ENCODE results near the gene RAD51B. TPM values are rescaled to one million over a fixed set of nuclear protein-coding genes. Genes with fewer than 3 reads are reported as not detected.

RAD51B gene
- total RNA-seq, 2 donors from 2014 or later = 31.1 to 67.3 TPM

DNA sequence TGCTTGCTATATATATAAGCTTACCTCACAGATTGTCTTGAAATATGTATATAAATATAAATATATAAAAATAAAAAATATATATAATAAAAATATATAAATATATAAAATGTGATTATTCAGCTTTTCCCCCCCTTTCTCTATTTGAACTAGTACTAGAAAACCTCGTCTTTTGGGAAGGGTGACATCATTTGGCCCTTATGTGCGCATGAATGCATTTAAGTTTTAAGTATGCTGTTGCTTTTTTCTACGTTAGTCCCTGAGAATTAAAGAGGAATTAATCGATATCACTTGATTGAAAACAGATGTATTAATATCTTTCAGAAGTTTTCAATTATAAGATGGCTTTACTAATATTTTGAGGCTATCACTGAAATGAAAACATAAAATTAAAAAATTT is 69.9 kb downstream of the RAD51B start:
- H3K9me3 Mint-ChIP-seq = no peaks in the 10 kb centered on the region
- DNase-seq (ENCODE audit: low spot score) (no peak), ATAC-seq (no peak)
- H3K36me3 Mint-ChIP-seq = no peaks in the 10 kb centered on the region
- no peaks in the 10 kb centered on the region for H3K27me3 Mint-ChIP-seq
- peaks cover 0 to 3% of the 10 kb centered on the region in 2 donors for H3K4me1 Mint-ChIP-seq (ENCODE audit: low read depth in 2 of 2)
- no peak overlapping the region for H3K27ac Mint-ChIP-seq
- no peak overlapping the region for H3K4me3 Mint-ChIP-seq

DNA sequence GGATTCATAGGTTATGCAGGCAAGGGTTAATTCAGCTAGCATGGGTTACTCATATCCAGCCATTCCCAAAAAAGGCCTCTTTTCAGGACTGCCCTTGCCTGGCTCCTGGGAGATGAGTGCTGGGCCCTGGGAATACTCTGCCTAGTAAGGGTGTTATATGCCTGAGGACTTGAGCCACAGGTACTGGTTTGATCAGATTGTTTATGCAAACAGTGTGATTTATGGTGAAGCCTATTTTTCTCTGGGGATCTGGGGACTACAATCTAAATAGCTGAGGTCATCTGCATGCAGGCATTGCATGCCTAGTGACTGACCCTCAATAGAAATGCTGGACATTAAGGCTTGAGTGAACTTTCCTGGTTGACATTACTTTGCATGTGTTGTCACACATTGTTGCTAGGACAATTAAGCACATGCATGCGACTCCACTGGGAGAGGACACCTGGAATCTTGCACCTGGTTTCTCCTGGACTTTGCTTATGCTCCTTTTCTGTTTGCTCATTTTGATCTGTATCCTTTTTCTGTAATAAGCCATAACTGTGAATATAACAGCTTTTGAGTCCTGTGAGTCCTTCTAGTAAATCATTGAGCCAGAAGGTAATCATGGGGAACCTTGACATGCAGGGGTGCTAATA is 73.0 kb downstream of the RAD51B start:
- ATAC-seq (no peak), DNase-seq (ENCODE audit: low spot score) (no peak)
- no peaks in the 10 kb centered on the region for H3K27me3 Mint-ChIP-seq
- H3K36me3 Mint-ChIP-seq = no peaks in the 10 kb centered on the region
- H3K4me1 Mint-ChIP-seq (ENCODE audit: low read depth in 2 of 2) = peaks cover 5% of the 10 kb centered on the region in 2 donors
- no peak overlapping the region for H3K27ac Mint-ChIP-seq
- H3K9me3 Mint-ChIP-seq = no peaks in the 10 kb centered on the region
- no peak overlapping the region for H3K4me3 Mint-ChIP-seq

DNA sequence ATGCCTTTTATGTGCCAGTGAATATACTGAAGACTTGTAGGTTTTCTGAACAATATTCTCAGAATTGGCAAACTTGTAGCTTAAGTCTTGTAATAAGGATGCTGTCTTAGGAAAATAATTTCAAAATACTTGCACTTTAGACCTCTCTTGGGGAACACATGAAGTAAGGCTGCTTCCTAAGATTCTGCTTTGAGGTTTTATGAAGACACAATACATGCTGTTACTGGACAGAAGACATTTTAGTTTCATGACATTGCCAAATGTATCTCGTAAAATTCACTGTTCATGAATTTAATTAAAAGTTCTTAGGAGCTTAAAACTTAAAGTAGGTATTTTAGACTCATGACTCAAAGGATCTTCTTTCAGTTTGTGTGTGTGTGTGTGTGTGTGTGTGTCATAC is 80.7 kb downstream of the RAD51B start:
- Mint-ChIP-seq H3K4me1 (ENCODE audit: low read depth in 2 of 2) (peaks cover 5% of the 10 kb centered on the region in 2 donors), H3K9me3 (no peaks in the 10 kb centered on the region), H3K27ac (no peak overlapping the region), H3K36me3 (no peaks in the 10 kb centered on the region), H3K4me3 (no peak overlapping the region), H3K27me3 (no peaks in the 10 kb centered on the region)
- no peak for DNase-seq (ENCODE audit: low spot score)
- no peak for ATAC-seq

DNA sequence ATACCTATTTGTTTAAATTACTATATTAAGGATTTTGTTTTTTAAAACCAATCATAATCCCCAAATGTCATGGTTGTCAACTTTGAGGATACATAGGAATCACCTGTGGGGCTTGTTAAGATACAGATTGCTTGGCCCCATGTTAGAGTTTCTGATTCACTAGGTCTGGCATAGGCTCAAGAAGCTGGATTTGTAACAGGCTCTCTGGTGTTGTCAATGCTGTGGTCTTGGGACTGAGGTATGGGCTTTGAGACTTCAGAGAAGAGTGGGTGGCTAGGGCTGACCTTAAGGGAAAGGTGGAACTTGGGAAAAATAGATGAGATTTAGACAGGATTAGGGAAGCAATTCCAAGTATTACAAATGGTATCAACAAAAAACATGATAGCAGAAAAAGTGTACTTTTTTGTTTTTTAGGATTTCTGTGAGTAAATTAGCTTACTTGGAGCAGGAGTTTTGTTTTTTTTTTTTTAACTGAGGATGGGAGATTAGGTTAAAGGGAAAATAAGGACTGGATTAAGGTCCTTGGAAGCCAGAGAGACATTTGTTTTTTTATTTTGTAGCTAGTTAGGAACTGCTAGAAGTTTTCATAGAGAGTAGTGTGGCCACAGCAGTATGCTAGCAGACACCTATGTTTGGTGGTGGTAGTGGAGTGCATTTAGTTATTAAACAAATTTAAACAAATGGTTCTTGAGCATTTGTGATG is 88.6 kb downstream of the RAD51B start:
- ATAC-seq (no peak), DNase-seq (ENCODE audit: low spot score) (no peak)
- H3K4me1 Mint-ChIP-seq (ENCODE audit: low read depth in 2 of 2) = no peaks in the 10 kb centered on the region
- H3K27ac Mint-ChIP-seq = no peak overlapping the region
- H3K27me3 Mint-ChIP-seq = no peaks in the 10 kb centered on the region
- H3K4me3 Mint-ChIP-seq = no peak overlapping the region
- peaks cover 5% of the 10 kb centered on the region for H3K36me3 Mint-ChIP-seq
- no peaks in the 10 kb centered on the region for H3K9me3 Mint-ChIP-seq

DNA sequence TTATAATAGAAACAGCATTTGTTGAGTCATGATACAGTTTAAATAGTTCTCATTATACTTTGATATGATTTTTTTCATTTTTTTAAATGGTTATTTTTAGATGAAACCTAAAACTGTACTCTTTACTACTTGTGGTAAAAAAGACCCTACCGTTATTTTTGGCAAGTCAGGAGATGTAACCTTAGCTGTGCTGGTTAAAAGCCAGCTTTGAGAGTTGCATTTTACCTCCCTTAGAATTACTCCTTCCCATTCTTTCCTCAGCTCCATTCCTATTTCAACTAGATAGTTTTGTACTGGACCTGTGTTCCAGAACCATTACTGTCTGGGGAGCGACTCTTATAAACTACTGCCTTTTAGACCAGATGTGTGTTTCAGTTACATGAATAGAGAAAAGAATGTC is 92.0 kb downstream of the RAD51B start:
- H3K4me3 Mint-ChIP-seq = no peak overlapping the region
- no peak for ATAC-seq
- H3K4me1 Mint-ChIP-seq (ENCODE audit: low read depth in 2 of 2) = no peaks in the 10 kb centered on the region
- H3K9me3 Mint-ChIP-seq = no peaks in the 10 kb centered on the region
- no peaks in the 10 kb centered on the region for H3K27me3 Mint-ChIP-seq
- H3K27ac Mint-ChIP-seq = no peak overlapping the region
- no peak for DNase-seq (ENCODE audit: low spot score)
- H3K36me3 Mint-ChIP-seq = no peaks in the 10 kb centered on the region

DNA sequence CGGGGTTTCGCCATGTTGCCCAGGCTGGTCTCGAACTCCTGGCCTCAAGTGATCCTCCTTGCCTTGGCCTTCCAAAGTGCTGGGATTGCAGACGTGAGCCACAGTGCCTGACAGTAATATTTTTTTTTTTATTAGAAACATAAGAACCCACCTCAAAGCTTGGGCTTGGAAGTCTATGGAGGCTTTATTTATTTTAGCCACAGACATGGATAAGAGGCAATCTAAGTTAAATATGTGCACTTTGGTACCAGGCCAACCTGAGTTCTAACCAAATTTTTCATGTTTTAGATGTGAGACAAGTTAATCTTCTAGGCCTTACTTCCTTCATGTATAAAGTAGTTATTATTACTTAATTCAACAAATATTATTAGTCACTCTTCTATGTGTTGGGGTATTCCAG is 96.9 kb downstream of the RAD51B start:
- H3K27me3 Mint-ChIP-seq = no peaks in the 10 kb centered on the region
- no peak overlapping the region for H3K4me3 Mint-ChIP-seq
- no peaks in the 10 kb centered on the region for H3K4me1 Mint-ChIP-seq (ENCODE audit: low read depth in 2 of 2)
- DNase-seq (ENCODE audit: low spot score) = no peak
- no peaks in the 10 kb centered on the region for H3K36me3 Mint-ChIP-seq
- H3K27ac Mint-ChIP-seq = no peak overlapping the region
- no peak for ATAC-seq
- no peaks in the 10 kb centered on the region for H3K9me3 Mint-ChIP-seq

DNA sequence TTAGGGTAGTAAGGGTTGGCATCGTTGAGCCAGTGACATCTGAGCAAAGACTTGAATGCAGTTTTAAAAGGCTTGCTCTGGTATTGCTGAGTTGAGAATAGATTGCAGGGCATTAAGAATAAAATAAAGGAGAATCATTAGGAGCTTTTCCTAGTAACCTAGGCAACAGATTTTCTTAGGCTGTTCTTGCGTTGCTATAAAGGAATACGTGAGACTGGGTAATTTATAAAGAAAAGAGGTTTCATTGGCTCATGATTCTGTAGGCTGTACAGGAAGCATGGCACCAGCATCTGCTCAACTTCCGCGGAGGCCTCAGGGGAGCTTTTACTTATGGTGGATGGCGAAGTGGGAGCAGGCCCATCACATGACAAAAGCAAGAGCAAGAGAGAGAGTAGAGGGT is 97.4 kb downstream of the RAD51B start:
- no peak overlapping the region for H3K27ac Mint-ChIP-seq
- no peaks in the 10 kb centered on the region for H3K36me3 Mint-ChIP-seq
- H3K27me3 Mint-ChIP-seq = no peaks in the 10 kb centered on the region
- H3K4me3 Mint-ChIP-seq = no peak overlapping the region
- H3K9me3 Mint-ChIP-seq = no peaks in the 10 kb centered on the region
- H3K4me1 Mint-ChIP-seq (ENCODE audit: low read depth in 2 of 2) = no peaks in the 10 kb centered on the region
- no peak for DNase-seq (ENCODE audit: low spot score)
- ATAC-seq = no peak

DNA sequence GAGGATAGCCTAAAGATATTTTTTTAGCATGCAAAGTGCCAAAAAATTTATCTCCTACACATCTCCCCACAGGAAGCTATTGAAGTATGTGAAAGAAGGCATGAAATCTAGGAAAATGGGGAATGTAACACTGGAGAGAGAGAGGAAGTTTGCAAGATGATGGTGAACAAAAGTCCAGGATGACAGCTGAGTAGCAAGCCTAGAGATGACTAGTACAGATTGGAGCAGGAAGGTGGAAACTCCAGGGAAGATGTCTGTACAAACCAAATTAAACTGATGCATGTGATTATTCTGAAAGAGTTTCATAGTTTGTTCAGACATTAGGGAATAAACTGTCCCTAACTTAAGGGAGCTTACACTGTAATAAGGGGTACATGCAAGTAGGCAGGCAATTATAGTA is 99.3 kb downstream of the RAD51B start:
- DNase-seq (ENCODE audit: low spot score) (no peak), ATAC-seq (no peak)
- no peaks in the 10 kb centered on the region for H3K27me3 Mint-ChIP-seq
- H3K4me3 Mint-ChIP-seq = no peak overlapping the region
- no peaks in the 10 kb centered on the region for H3K36me3 Mint-ChIP-seq
- H3K27ac Mint-ChIP-seq = no peak overlapping the region
- H3K4me1 Mint-ChIP-seq (ENCODE audit: low read depth in 2 of 2) = no peaks in the 10 kb centered on the region
- H3K9me3 Mint-ChIP-seq = no peaks in the 10 kb centered on the region

DNA sequence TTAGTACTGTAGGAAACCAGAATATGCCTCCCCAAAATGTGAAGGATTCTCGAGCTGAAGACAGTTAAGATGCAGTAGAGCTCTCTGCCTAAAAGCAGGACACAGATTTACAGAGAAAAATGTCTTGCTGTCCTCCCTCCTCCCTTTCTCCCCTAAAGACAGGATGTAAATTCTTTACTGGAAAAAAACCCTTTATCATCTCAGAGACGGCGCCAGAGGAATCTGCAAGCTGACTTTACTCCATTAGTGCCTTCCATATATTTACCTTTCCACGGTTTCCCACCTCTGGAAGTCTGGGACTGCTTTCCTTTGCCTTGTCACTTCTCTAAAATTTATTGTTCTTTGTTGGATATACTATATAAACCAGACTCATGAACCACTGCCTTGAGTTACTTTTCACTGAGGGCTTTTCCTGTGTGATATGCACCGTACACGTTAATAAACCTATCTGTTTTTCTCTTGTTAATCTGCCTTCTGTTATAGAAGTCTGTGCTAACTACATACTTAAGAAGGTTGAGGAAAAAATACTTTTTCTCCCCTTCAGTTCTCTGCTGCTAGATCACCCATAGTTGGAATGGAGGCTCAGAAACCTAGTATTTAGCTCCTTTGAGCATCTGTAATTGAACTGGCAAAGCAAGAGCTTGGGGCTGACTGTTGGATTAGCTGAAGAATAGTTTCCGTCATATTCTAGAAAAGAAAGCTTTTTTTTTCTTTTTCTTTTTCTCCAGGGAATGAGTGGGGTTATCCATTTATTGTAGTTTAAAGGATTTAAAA is 99.9 kb downstream of the RAD51B start:
- Mint-ChIP-seq H3K36me3 (no peaks in the 10 kb centered on the region), H3K9me3 (no peaks in the 10 kb centered on the region), H3K27ac (no peak overlapping the region), H3K4me3 (no peak overlapping the region), H3K27me3 (no peaks in the 10 kb centered on the region), H3K4me1 (ENCODE audit: low read depth in 2 of 2) (no peaks in the 10 kb centered on the region)
- ATAC-seq (no peak), DNase-seq (ENCODE audit: low spot score) (no peak)

DNA sequence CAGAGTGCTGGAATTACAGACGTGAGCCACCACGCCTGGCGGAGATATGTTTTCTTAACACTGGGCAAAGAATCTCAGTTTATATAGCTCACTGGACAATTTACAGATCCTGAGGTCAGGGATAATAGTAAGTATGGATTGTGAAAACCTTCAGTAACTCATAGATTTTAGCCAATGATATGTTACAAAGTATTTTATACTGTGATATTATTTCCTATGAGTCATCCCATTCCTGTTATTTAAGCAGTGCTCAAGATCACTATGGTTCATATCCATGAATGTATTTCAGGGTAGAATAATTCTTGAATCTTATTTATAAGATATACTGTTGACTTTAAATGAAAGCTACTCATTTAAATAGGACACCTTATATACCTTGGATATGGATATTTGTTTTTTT is 107.2 kb downstream of the RAD51B start:
- H3K4me1 Mint-ChIP-seq (ENCODE audit: low read depth in 2 of 2) = peaks cover 0 to 3% of the 10 kb centered on the region in 2 donors
- H3K27ac Mint-ChIP-seq = no peak overlapping the region
- ATAC-seq (no peak), DNase-seq (ENCODE audit: low spot score) (no peak)
- H3K27me3 Mint-ChIP-seq = no peaks in the 10 kb centered on the region
- no peaks in the 10 kb centered on the region for H3K9me3 Mint-ChIP-seq
- peaks cover 22% of the 10 kb centered on the region for H3K36me3 Mint-ChIP-seq
- no peak overlapping the region for H3K4me3 Mint-ChIP-seq

DNA sequence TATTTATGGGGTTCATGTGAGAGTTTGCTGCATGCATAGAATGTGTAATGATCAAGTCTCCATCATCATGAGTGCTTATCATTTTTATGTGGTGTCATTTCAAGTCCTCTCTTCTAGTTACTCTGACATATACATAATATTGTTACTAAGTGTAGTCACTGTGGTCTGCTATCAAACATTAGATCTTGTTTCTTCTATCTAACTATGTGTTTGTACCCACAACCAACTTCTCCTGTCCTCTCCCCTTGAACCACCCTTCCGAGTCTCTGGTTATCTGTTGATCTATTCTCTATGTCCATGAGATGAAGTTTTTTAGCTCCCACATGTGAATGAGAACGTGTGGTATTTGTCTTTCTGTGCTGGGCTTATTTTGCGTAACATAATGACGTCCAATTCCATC is 107.7 kb downstream of the RAD51B start:
- Mint-ChIP-seq H3K9me3 (no peaks in the 10 kb centered on the region), H3K36me3 (peaks cover 22% of the 10 kb centered on the region), H3K27ac (no peak overlapping the region), H3K4me3 (no peak overlapping the region), H3K4me1 (ENCODE audit: low read depth in 2 of 2) (peaks cover 0 to 3% of the 10 kb centered on the region in 2 donors), H3K27me3 (no peaks in the 10 kb centered on the region)
- DNase-seq (ENCODE audit: low spot score) (no peak), ATAC-seq (no peak)

DNA sequence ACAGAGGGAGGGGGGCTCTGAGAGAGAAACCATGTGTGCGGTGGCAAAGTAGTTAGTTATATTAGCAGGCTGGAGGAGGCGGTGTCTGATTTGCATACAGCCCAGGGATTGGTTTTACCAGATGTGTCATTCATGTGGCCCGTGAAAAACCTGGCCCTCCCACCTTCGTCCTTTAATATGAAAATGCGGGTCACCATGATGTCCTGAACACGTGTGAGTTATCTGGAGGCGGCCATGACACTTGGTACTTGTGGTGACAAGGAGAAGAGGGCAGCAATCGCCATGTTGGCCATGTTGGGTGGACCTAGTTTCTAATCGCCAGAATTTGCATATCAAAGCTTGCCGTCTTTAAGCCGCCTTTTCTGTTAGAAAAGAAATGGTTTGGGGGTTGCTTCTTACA is 108.8 kb downstream of the RAD51B start:
- H3K27me3 Mint-ChIP-seq = no peaks in the 10 kb centered on the region
- H3K9me3 Mint-ChIP-seq = no peaks in the 10 kb centered on the region
- H3K4me1 Mint-ChIP-seq (ENCODE audit: low read depth in 2 of 2) = peaks cover 0 to 3% of the 10 kb centered on the region in 2 donors
- no peak overlapping the region for H3K4me3 Mint-ChIP-seq
- no peak overlapping the region for H3K27ac Mint-ChIP-seq
- DNase-seq (ENCODE audit: low spot score) = no peak
- H3K36me3 Mint-ChIP-seq = peaks cover 22% of the 10 kb centered on the region
- no peak for ATAC-seq

DNA sequence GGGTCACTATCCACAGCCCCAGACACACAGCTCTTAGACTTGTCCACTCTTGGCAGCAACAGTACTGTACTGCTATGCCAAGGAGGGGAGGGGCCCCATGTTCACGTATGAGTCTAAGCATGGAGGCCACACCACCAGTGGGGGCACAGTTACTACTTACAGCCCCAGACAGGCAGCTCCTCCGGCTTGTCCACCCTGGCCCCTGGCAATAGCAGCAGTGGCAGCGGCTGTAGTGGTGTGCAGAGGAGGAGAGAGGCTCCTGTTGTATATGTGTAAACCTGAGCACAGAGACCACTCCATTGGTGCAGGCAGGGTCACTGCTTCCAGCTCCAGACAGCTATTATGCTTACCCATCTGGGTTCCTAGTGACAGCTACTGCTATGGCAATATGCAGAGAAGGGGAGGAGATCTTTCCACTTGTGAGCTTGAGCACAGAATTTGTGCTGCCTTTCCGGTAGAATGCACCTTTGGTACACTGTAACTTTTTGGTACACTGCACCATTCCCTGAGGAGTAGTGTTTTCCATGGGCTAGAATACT is 113.2 kb downstream of the RAD51B start:
- ATAC-seq = peak in 1 of 2 donors; percentile 53
- Mint-ChIP-seq H3K4me3 (no peak overlapping the region), H3K9me3 (no peaks in the 10 kb centered on the region), H3K36me3 (peaks cover 12% of the 10 kb centered on the region), H3K4me1 (ENCODE audit: low read depth in 2 of 2) (peaks cover 4 to 9% of the 10 kb centered on the region in 2 donors), H3K27me3 (no peaks in the 10 kb centered on the region), H3K27ac (no peak overlapping the region)
- no peak for DNase-seq (ENCODE audit: low spot score)

DNA sequence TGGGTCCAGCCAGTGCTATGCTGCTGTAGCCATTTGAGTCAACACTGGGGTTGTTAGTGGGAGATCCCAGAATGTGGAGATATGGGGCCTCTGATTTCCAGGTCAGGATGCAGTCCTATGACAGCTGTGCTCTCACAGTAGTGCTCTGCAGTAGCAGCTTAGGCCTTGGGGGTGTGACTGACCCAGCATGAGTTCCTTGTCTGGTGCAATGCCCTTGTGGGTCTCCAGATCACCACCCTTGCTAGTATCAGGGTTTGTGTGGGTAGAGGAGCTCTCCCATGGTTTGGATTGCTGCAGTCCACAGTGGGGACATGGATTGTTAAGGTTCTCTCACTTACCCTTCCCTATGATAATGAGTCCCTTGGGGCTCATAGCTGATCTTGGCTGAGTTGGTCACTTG is 113.7 kb downstream of the RAD51B start:
- Mint-ChIP-seq H3K27me3 (no peaks in the 10 kb centered on the region), H3K27ac (no peak overlapping the region), H3K36me3 (peaks cover 7% of the 10 kb centered on the region), H3K4me1 (ENCODE audit: low read depth in 2 of 2) (peaks cover 4 to 9% of the 10 kb centered on the region in 2 donors), H3K4me3 (no peak overlapping the region), H3K9me3 (no peaks in the 10 kb centered on the region)
- ATAC-seq = peak in 1 of 2 donors; percentile 20
- no peak for DNase-seq (ENCODE audit: low spot score)
